ENCODE data around the gene MYORG.

The MYORG gene

DNA sequence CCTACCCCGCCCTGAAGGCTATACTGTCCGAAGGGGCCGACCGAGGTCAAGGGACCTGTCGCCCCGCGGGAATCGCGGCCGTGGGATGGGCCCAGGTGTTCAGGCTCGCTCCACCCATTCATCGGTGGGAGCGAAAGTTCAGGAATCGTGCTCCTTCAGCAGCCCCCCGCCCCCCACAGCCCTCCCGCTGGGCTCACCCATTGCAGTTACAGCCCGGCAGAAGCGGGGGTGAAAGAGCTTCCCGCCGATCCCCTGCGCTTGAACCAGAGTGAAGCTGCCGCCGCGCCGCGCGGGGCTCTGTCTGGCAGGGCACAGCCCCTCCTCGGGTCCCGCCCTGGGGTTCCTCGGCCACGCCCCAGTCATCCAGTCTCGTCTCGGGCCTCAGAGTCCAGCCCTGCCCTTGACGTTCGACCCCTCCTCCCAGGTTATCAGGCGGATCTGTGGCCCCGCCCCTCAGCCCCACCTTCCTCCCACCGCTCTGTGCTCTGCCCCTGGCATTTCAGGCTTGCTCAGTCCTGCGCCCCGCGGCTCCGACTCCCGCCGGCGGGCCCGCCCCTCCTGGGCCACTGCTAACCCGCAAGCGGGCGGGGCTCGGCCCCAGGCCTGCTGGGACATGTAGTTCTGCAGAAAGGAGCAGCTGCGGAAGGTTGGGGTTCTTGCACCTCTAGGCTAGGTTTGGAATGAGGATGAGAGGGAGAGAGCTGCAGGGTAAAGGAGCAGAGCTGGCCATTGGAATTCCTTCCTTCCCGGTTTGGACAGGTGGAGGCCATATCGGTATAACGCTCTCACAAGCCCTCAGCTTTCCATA lies at the start of gene MYORG:
MYORG (minus strand) TSS at position 303 of the 808 bp plus-strand sequence. CDS start 3,955 bp downstream, outside the sequence.
- peak; percentile 95 for DNase-seq (ENCODE audit: low spot score)

DNA sequence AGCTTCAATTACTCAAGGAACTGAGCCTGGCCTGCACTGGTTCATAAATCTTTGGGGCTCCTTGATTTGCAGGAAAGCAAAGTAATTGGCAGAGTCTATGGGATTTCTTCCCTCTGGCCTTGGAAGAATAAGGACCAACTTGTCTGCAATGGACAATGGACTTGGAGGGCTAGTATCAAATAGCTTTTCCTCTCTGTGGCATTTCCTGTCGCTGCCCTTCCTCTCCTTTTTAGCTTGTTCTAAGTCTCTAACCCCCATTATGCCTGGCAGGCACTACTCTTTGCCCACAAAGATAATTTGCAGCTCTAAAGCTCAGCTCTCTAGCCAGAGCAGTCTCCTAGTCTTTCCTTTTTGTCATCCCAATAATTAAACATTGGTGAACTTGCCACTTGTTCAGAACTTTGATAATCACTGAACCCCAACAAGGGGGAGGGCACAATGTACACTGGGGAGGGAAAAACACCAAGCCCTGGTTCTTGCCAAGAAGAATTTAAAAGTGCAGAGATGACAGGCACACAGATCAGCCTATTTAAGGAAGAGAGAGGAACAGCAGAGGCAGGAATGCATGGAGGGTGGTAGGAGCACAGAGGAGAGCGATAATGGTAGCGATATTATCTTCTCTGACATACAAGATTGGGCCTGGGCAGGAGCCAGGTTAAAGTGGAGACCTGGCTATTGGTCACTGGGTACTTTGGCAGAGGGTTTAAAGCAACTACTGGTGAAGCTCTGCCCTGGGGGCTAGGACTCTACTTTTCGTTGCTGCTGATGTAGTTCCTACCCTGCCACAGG lies 43.2 kb upstream of the MYORG start:
- DNase-seq (ENCODE audit: low spot score) = no peak

DNA sequence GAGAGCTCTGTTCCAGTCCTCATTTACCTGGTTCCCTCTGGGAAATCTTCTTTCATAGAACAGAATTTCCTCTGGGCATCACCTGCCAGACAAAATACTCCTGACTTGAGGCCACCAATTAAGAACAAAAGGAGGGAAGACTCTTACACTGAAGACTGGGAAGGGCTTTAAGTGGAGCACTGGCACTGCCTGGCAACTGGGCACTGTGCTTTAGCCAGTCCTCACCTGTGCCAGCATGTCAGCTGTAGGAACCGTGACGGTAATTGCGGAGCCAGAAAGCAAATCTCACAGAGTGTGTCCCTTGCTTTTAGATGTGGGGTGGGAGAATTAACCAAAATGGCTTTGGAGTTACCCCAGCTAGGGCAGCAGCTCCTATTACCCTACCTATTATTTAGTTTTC lies 41.0 kb upstream of the MYORG start:
- no peak for DNase-seq (ENCODE audit: low spot score)

DNA sequence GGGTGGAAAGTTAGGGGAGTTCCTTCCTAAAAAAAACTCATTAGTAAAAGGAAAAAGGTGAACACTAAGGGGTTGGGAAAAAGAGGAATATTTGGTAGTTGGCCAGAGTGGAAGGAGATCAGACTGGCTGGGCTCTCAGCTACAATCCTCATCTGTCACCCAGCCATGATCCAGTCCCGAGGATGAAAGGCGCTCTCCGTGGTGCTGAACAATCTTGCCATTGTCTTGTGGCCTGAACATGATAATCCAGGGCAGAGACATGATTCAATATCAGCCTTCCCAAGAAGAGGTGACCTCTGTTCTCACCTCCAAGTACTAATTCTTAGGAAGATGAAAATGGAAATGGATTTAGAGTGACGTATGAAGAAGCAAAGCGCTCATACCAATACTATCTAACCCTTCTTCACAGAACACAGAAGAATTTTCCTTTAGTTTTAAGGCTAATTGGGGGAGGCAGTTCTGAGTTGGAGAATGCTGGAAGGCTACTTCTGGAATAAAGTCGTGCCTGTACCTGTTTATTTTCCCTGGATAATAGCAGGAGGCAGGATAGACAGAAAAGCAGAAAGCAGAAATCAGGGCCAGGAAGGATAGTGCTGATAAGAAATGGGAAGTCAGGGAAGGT lies 36.6 kb upstream of the MYORG start:
- DNase-seq (ENCODE audit: low spot score) = peak; percentile 65

DNA sequence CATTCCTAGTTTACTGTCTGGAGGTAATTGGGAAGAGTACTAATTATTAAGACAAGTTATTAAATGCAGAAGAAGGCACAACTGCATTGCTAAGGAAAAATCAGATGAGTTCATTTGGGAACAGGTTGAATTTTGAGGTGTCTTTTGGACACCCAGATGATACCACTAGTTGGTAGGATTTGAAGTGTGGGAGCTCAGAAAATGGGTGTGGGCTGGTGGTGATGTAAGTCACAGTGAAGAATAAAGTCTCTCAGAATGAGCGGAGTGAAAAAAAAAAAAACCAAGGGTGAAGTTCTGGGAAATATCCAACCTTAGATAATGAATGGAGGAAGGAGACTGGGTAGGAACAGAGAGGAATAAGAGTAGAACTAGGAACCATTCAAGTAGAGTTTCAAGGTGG lies 35.6 kb upstream of the MYORG start:
- DNase-seq (ENCODE audit: low spot score) = no peak

DNA sequence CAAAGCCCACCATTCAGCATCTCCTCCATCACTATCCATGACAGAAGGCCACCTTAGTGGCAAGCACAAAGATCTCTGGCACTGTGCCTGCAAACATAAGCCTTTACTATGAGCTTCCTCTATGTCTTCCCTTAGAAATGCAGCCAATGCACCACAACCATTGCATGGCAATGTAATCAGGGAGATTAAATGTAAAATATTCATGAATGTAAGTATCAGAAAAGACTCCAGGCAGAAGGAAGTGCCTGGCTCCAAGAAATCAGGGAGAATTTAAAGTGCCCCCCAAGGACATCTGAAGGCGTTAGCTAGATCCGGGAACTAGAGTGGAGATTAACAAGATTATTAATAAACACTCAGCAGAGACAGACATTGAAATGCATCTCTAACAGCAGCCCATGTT lies 32.5 kb upstream of the MYORG start:
- no peak for DNase-seq (ENCODE audit: low spot score)

DNA sequence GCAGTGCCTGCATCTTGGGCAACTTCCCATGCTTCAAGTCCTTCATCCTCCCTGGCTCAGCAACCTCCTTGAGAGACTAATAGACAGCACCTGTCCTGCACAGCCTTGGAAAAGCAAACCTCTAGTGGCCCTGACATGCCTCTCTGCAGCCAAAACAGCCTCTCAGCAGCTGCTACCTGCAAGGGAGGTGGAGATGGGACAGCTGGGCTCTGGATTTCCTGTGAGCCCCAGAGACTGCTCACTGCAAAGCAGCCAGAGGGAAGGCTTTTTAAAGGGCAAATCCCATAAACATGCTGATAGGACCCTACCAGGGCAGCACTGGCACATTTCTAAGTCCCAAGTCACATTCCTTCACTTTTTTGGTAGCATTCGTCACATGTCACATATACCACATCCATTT lies 31.5 kb upstream of the MYORG start:
- DNase-seq (ENCODE audit: low spot score) = no peak

DNA sequence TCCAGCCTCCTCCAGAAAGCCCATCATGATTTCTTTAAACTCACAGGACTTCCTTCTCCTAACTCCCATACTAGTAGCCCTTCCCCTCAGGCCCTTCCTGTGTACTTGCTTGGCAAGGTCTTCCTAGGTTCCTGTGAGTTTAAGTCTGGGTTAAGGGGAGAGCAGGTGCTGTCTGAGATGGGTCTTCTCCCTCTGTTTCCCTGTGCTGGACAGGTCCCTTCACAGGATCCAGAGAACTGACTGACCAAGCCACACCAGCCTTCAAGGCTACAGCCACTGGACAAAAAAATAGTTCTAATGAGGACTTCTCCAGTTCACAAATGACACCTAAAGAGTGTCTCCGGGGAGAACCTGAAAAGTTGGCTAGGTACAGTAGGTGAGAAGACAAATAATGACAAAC lies 29.5 kb upstream of the MYORG start:
- no peak for DNase-seq (ENCODE audit: low spot score)

DNA sequence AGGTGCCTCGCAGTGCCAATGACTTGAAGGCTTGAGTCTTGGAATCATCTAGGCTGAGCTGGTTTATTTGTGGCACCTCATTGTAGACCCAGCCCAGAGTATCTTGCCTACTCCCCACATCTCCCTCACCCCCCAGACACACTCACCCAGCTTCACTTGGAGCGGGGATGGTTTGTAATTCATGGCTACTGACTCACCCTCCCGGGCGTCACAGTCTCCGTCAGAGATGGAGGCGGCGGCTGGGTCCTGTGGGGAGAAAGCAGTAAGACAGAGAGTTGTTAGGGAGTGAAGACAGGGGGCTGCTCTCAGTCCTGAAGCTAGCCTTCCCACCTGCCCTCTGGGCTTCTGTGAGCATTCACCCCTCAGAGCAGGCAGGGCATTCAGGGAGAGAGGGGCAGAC lies 29.0 kb upstream of the MYORG start:
- no peak for DNase-seq (ENCODE audit: low spot score)

DNA sequence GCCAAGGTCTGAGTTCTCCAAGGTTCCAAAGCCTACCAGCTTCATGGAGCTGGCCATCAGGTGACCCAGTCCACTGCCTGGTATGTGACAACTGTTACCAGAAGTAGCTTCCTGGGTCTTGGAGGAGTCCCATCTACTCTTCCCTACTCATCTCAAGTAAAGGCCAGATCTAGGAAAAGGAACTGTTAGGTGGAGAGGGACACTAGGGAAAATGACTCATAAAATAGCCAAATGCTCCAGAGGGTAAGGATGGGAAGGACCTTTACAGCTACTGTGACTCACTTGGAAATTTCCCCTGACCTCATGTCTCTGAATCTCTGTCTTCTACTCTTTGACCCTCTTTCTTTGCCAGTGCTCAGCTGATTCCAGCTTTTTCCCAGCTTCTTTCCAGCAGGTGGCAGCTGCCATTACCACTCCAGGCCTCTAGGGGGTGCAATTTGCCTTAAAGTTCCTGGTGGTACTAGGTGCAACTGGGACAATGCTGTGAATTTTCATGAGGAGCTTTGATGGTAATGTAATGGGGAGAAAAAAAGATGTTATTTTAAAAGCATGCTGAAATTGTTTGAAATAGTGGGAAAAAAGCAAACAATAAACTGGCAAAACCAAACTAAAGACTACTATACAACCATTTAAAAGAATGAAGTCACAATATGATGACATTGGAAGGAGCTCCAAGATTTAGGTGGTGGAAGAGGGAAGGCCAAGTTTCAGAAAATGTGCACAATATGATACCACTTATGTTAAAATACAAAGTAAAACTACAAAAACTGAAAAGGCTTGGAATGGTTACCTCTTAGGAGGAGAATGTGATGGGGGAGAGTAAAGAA lies 27.1 kb upstream of the MYORG start:
- peak; percentile 59 for DNase-seq (ENCODE audit: low spot score)

DNA sequence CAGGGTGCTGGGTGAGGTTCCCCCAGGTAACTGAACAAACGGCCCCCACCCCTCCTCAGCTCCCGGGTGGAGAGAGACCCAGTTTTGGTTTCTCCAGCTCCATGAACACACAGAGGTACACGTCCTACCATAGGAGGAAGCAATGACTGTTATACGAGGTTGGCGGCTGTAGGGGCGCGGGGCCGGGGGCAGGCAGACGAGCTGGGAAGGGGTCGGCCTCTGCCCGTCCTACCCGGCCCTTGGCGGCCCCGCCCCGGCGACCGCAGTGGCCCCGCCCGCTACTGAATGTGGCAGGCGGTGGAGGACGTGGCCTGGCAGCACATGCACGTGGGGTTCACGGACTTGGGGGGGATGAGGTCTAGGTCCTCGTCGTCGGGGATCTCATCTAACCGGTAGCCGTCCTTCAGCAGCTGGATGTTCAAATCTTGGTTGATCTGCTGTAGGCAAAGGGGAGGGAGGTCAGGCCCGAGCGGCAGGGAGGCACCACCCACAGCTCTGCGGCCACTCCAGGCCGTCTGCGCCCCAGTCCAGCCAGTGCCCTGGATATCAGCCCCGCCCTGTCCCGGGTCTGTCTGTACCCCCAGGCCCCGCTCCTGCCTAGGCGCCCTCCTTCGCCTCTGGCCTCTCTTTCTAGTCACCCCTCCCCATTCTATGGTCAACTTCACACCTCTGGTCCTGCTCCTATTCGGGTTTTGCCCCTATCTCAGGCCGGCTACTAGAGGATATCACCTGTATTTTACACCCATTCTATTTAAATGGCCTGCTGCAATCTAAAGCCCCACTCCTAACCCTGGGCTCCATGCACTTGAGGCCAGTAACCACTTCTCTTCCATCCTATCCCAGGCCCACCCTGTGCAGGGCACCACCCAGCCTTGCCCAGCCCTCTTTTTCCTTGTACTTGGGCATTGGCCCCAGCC lies 24.2 kb upstream of the MYORG start:
- no peak for DNase-seq (ENCODE audit: low spot score)

DNA sequence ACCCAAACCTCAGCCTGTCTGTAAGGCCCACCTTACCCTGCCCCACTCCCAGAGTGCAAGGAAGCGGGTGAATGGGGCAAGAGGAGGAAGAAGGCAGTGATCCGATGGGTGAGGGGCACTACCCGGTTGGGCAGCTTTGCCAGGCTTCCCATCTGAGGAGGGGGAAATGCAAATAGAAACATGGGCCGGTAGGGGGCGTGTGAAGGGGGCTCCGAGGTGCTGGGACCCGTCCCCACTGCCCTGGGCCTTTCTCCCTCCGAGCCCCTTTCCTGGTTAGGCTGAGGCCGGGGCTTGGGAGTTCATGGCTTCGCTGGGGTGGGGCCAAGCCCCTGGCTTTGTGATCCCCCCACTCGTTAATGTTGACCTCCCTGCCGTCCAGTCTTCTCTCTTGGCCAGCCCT lies 23.6 kb upstream of the MYORG start:
- DNase-seq (ENCODE audit: low spot score) = no peak

DNA sequence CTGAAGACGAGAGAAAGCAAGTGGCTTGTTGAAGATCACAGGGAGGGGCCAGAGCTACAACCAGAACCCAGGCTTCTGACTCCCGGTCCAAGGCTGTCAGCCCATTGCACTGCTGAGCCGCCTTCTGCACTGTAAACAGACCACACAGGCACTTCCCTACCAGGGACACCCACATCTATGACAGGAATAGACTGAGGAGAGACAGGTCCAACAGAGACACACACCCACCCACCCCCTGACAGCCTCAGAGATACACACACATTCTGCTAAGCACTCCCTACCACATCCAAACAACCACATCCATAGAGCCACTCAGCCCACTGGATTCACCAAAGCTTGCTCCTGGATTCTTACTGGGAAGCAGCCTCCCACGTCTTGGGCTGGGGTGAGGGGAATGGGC lies 23.0 kb upstream of the MYORG start:
- no peak for DNase-seq (ENCODE audit: low spot score)

DNA sequence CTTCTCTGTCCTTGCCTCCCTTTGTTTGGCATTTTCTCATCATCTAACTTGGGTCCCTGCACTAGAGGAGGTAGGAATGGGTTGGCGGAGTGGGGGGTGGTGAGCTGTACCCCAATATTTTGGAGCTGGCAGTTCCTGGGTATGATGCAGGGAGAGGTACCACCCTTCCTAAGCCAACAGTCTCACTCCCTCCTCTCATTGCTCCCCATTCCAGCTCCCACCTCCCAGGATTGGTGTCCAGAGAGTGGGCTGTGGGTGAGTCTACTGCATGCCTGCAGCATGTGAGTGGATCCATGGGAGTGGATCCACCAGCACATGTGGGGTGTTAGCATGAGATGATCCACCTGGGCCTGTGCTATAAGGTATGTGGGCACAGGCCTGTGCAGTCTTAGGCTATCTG lies 22.2 kb upstream of the MYORG start:
- no peak for DNase-seq (ENCODE audit: low spot score)

DNA sequence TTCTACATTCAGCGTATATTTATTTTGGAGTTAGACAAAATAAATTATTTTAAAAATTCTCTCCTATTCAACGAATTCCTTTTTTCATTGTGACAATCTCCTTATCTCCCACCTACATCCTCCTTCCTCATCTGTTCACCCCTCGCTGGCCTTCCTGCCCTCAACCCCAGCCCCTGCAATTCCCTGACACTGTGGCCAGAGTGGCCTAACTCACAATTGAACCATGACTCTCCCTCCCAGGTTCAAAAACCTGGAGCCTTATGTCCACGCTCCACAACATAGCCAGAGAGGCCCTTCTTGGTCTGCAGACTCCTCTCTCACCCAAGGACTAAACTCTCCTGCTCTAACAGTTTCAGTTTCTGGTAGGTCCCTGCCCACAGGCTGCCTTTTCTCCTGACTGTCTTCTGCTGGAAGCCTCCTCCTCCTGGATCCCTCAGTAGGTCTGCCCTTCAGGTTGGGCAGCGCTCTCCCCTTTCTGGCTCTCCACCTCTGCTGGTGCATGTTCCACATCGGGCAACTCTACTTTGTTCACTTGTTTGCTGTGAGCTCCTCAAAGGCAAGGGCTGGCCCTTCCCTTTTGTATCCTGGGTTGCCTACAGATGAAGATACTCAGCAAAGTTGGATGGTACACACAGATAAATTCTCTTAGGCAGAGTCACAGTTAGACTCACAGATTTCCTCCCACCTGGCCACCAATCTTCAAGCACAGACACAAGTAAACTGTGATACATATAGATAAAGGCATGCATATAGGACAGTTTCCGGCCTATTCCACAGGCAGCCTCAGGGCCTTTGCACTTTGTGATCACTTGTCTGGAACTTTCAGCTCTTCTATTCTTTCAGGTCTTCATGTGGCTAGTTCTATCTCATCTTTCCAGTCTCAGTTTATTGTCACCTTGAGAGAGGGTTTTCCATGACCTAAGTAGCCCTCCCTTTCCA lies 19.8 kb upstream of the MYORG start:
- DNase-seq (ENCODE audit: low spot score) = no peak

DNA sequence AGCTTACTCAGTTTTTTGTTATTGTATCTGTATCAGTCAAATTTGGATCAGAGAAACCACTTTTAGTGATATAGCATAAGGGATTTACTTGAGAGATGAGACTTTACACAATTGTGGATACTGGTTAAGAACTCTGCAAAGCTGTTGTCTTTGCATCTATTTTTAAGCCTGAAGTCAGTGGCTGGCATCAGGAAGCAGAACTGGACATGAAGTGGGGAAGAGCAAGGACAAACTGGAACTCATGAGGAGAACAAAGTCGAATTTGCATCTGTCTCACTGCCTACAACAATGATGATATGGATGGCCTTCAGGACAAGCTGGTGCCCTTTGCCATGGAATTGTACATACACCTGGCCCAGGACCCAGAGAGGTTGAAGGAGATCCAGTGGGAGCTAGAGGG lies 15.8 kb upstream of the MYORG start:
- no peak for DNase-seq (ENCODE audit: low spot score)

DNA sequence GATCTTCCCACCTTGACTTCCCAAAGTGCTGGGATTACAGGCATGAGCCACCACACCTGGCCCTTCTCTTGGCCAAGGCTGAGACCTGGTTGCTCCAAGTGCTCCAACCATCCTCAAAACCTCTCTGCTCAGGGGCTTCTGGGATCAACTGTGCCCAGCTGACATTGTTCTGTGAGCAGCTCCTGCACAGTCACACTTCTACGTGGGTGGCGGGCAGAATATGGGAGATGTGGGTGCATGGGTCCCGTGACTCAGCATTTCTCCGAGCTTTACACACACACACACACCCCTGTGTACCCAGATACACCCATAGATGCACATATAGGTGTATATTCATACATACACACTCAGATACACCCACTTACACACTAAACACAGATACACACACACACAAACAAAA lies 10.5 kb upstream of the MYORG start:
- no peak for DNase-seq (ENCODE audit: low spot score)

DNA sequence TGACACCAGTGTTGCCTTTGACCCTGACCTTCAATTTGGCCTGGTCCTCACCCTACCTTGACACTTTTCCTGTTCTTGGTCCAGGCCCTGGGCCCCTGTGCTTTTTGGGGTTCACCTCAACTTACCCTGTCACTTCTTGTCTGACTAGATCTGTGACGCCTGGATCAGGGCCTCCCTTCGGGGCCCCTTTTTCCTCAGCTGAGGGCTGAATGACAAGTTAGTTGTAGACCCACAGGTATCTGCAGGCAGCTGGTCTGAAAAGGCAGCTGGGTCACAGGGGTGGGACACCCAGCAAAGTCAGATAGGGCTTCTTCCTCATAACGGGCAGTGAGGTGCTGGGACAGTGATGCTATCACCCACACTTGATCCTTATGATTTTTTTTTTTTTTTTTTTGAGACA lies 10.0 kb upstream of the MYORG start:
- DNase-seq (ENCODE audit: low spot score) = no peak

DNA sequence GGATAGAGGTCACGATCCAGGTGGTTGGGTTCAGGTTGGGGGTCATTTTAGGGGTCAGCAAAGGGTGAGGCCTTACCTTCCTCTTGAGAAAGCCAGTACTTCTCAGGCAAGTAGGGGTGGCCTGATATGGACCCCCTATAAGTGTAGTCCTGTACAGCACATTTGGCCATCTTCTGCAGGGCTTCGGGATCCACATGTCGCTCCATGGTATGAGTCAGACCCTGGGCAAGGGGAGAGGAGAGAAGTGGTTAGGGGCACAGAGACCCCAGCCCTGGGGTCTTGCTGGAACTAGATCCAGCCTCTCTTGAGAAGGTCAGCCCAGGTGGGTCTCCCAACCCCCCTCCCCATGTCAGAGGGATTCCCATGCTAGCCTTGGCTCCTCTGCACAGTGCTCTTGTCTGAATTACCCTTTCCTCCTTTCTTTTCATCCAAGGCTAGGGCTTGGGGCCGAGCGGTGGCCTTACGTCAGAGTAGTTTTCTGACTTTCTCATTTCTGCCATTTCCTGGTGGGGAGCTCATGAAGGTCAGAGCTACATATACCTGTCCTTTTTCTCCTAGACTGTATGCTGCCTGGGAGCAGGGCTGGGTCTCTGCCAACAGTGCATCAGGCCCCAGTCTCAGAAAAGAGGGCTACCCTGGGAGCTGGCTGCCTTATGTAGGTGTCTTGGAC lies 9.0 kb upstream of the MYORG start:
- DNase-seq (ENCODE audit: low spot score) = no peak

Measured in globus pallidus (tissue), 1 donor.